H9 (cell line): ENCODE results near the gene FAIM2. TPM values are rescaled to one million over a fixed set of nuclear protein-coding genes. Genes with fewer than 3 reads are reported as not detected.

Source experiments
- DNase-seq: peaks from one replicate; pipeline ENCODE4 v3.0.0-alpha.2; 2017
- H2AFZ ChIP-seq: one replicate; pipeline ENCODE4 v1.6.1; 2013; ENCODE audit warnings: mild to moderate bottlenecking, low read length, control low read depth, moderate library complexity
- H2AK5ac ChIP-seq: 2 replicates; pipeline ENCODE4 v1.6.1; 2013; ENCODE audit warnings: low read length, control low read depth, mixed read lengths; ENCODE audit not compliant: insufficient read length
- H2BK120ac ChIP-seq: one replicate; pipeline ENCODE4 v1.6.1; 2013; ENCODE audit warnings: low read depth, mild to moderate bottlenecking, low read length, control low read depth, inconsistent platforms; ENCODE audit not compliant: poor library complexity, severe bottlenecking
- H2BK12ac ChIP-seq: 2 replicates; pipeline ENCODE4 v1.6.1; 2013; ENCODE audit warnings: low read length, control low read depth, mixed read lengths, low read depth; ENCODE audit not compliant: insufficient read length
- H2BK15ac ChIP-seq: 2 replicates; pipeline ENCODE4 v1.6.1; 2013; ENCODE audit warnings: low read depth, low read length, control low read depth
- H2BK20ac ChIP-seq: one replicate; pipeline ENCODE4 v1.6.1; 2013; ENCODE audit warnings: low read depth, mild to moderate bottlenecking, low read length, control low read depth, inconsistent platforms; ENCODE audit not compliant: poor library complexity, severe bottlenecking
- H2BK5ac ChIP-seq: 2 replicates; pipeline ENCODE4 v1.6.1; 2013; ENCODE audit warnings: low read length, control low read depth, mixed read lengths; ENCODE audit not compliant: insufficient read length
- H3K14ac ChIP-seq: 2 replicates; pipeline ENCODE4 v1.6.1; 2013; ENCODE audit warnings: low read length, control low read depth; ENCODE audit not compliant: insufficient read depth
- H3K18ac ChIP-seq: 2 replicates; pipeline ENCODE4 v1.6.1; 2013; ENCODE audit warnings: low read depth, mild to moderate bottlenecking, mixed read lengths, low read length, control low read depth; ENCODE audit not compliant: insufficient read length
- H3K23ac ChIP-seq: 2 replicates; pipeline ENCODE4 v1.6.1; 2013; ENCODE audit warnings: low read length, control low read depth, mixed read lengths, low read depth; ENCODE audit not compliant: insufficient read length
- H3K23me2 ChIP-seq: 2 replicates; pipeline ENCODE4 v1.6.1; 2013; ENCODE audit warnings: low read depth, mild to moderate bottlenecking, mixed read lengths, low read length, control low read depth; ENCODE audit not compliant: insufficient read length, poor library complexity, severe bottlenecking
- H3K27ac ChIP-seq: 2 replicates; pipeline ENCODE4 v1.5.1; 2013; ENCODE audit warnings: low read length, control low read depth, mixed read lengths, low read depth; ENCODE audit not compliant: insufficient read length
- H3K27me3 ChIP-seq: 2 replicates; pipeline ENCODE4 v1.6.1; 2013; ENCODE audit warnings: low read length, control low read depth, inconsistent platforms; ENCODE audit not compliant: insufficient read depth
- H3K4ac ChIP-seq: 2 replicates; pipeline ENCODE4 v1.6.1; 2013; ENCODE audit warnings: low read depth, mild to moderate bottlenecking, control low read depth, inconsistent platforms, low read length, moderate library complexity
- H3K4me1 ChIP-seq: 2 replicates; pipeline ENCODE4 v1.6.1; 2013; ENCODE audit warnings: low read length, control low read depth, inconsistent platforms; ENCODE audit not compliant: insufficient read depth
- H3K4me2 ChIP-seq: 2 replicates; pipeline ENCODE4 v1.6.1; 2013; ENCODE audit warnings: low read length, control low read depth, mixed read lengths; ENCODE audit not compliant: insufficient read length, insufficient read depth
- H3K56ac ChIP-seq: 2 replicates; pipeline ENCODE4 v1.6.1; 2013; ENCODE audit warnings: low read depth, mild to moderate bottlenecking, mixed read lengths, low read length, control low read depth; ENCODE audit not compliant: insufficient read length
- H3K79me1 ChIP-seq: 2 replicates; pipeline ENCODE4 v1.6.1; 2013; ENCODE audit warnings: low read depth, mild to moderate bottlenecking, moderate library complexity, low read length, control low read depth, inconsistent platforms; ENCODE audit not compliant: insufficient read depth, poor library complexity, severe bottlenecking
- H3K79me2 ChIP-seq: 2 replicates; pipeline ENCODE4 v1.6.1; 2013; ENCODE audit warnings: low read length, control low read depth, inconsistent platforms; ENCODE audit not compliant: insufficient read depth
- H3K9ac ChIP-seq: 2 replicates; pipeline ENCODE4 v1.6.1; 2013; ENCODE audit warnings: low read length, control low read depth, mixed read lengths; ENCODE audit not compliant: insufficient read length; ENCODE audit errors: extremely low read depth
- H3K9me3 ChIP-seq: one replicate; pipeline ENCODE4 v1.6.1; 2013; ENCODE audit warnings: low read depth, low read length, inconsistent platforms; ENCODE audit not compliant: control insufficient read depth
- H3T11ph ChIP-seq: one replicate; pipeline ENCODE4 v1.6.1; 2013; ENCODE audit warnings: mild to moderate bottlenecking, low read length, control low read depth, inconsistent platforms
- H4K20me1 ChIP-seq: one replicate; pipeline ENCODE4 v1.6.1; 2013; ENCODE audit not compliant: control insufficient read depth, insufficient read length, insufficient read depth
- H4K5ac ChIP-seq: 2 replicates; pipeline ENCODE4 v1.6.1; 2013; ENCODE audit warnings: low read depth, mild to moderate bottlenecking, mixed read lengths, low read length, control low read depth; ENCODE audit not compliant: insufficient read length
- H4K8ac ChIP-seq: replicated peaks from 2 replicates; pipeline ENCODE4 v1.6.1; 2013; ENCODE audit warnings: low read length, control low read depth, mixed read lengths, low read depth; ENCODE audit not compliant: insufficient read length
- H4K91ac ChIP-seq: 2 replicates; pipeline ENCODE4 v1.6.1; 2013; ENCODE audit warnings: low read depth, mild to moderate bottlenecking, moderate library complexity, mixed read lengths, low read length, control low read depth; ENCODE audit not compliant: insufficient read length
- H3K27ac Mint-ChIP-seq, 3 experiments: 2 replicates in 2 of 3; 3 replicates in 1 of 3; pipeline ENCODE4 v1.8.0; 2020 to 2021; ENCODE audit warnings: mixed read lengths in 3 of 3, mild to moderate bottlenecking in 1 of 3, moderate library complexity in 1 of 3
- H3K27me3 Mint-ChIP-seq: 2 replicates; pipeline ENCODE4 v1.8.0; 2021; ENCODE audit warnings: low read depth, mild to moderate bottlenecking, moderate library complexity, mixed read lengths
- H3K36me3 Mint-ChIP-seq, 3 experiments: 2 replicates in 2 of 3; 3 replicates in 1 of 3; pipeline ENCODE4 v1.8.0; 2020 to 2021; ENCODE audit warnings: low read depth in 3 of 3, mixed read lengths in 3 of 3; ENCODE audit not compliant: insufficient read depth in 1 of 3
- H3K4me1 Mint-ChIP-seq, 2 experiments: 2 replicates each; pipeline ENCODE4 v1.8.0; 2020; ENCODE audit warnings: mixed read lengths in 2 of 2
- H3K4me3 Mint-ChIP-seq, 2 experiments: 2 replicates in 1 of 2; 3 replicates in 1 of 2; pipeline ENCODE4 v1.8.0; 2020 to 2021; ENCODE audit warnings: mild to moderate bottlenecking in 2 of 2, mixed read lengths in 2 of 2, moderate library complexity in 1 of 2
- H3K9me3 Mint-ChIP-seq, 2 experiments: 2 replicates in 1 of 2; 3 replicates in 1 of 2; pipeline ENCODE4 v1.8.0; 2020; ENCODE audit warnings: mild to moderate bottlenecking in 2 of 2, mixed read lengths in 2 of 2, moderate library complexity in 1 of 2
- WGBS: extraction: QIAGEN DNeasy Blood & Tissue Kit; methylation state at CpG from one replicate; pipeline ENCODE4 v1.1.7; 2013; ENCODE audit warnings: missing lambda C conversion rate, low lambda C conversion rate, mixed read lengths; ENCODE audit not compliant: insufficient read length; ENCODE audit errors: extremely low coverage; 5-methylcytosine and 5-hydroxymethylcytosine counted together
- total RNA-seq: library from RNA; stranded (reverse); gene quantifications from 2 replicates; pipeline ENCODE4 v1.2.1, GENCODE V29; 2021
- TF ChIP-seq, protein P1 (sequence below): fragments of 200-600 bp; sonication (generic); conservative IDR thresholded peaks from 3 replicates; pipeline ENCODE4 v1.8.0; 2021; ENCODE audit warnings: antibody characterized with exemption, mild to moderate bottlenecking

The FAIM2 gene
- total RNA-seq, 1 experiment from 2014 or later = 0.42 TPM

DNA sequence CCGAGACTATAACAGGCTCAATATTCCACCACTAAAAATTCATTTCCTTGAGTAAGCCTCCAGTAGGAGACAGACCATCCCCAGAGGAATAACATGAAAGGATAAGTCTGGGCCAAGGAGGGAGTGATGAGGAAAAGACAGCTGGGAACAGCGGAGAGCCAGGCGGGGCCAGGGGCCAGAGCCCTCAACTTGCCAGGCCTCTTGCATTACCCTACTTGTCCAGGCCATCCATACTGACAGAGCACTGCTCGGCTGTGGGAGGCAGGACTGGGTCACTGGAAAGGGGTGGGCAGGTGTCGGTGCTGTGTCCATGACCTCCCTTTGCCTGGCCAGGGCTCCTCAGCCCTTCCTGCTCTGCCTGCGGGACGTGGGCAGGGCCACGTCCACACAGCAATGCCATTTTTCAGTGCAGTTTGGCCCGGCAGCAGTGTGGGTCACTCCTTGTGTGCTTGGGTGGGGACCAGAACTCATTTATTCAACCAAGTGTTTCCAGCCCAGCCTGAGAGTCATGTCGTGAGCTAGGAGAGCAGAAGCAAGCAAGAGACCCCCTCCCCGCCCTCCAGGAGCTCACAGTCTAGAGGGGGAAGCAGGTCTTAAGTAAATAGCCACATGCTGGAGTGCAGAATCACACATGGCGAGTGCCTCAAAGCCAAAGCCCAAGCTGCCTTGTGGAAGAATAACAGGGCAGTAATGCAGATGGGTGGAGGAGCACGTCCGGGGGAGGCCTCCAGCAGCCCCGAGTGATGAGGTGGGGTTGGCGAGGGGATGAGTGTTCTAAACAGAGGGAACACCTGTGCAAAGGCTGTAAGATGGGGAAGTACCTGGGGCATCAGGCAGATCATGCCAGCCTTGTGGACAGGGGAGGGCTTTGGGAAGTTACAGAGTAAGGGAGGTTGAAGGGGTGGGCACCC lies 8.9 kb upstream of the FAIM2 start:
- H3K9me3 ChIP-seq = no peaks in the 10 kb centered on the region
- H3K27me3 Mint-ChIP-seq = peaks cover 23% of the 10 kb centered on the region
- H3K4me3 Mint-ChIP-seq = no peak overlapping the region; a peak in 1 of 5 replicates
- no peak overlapping the region for H4K5ac ChIP-seq
- TF ChIP-seq, protein P1, sequence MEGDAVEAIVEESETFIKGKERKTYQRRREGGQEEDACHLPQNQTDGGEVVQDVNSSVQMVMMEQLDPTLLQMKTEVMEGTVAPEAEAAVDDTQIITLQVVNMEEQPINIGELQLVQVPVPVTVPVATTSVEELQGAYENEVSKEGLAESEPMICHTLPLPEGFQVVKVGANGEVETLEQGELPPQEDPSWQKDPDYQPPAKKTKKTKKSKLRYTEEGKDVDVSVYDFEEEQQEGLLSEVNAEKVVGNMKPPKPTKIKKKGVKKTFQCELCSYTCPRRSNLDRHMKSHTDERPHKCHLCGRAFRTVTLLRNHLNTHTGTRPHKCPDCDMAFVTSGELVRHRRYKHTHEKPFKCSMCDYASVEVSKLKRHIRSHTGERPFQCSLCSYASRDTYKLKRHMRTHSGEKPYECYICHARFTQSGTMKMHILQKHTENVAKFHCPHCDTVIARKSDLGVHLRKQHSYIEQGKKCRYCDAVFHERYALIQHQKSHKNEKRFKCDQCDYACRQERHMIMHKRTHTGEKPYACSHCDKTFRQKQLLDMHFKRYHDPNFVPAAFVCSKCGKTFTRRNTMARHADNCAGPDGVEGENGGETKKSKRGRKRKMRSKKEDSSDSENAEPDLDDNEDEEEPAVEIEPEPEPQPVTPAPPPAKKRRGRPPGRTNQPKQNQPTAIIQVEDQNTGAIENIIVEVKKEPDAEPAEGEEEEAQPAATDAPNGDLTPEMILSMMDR = no peak
- H3K36me3 Mint-ChIP-seq = no peaks in the 10 kb centered on the region
- no peak overlapping the region for H2BK20ac ChIP-seq
- no peak overlapping the region for H2BK120ac ChIP-seq
- H2BK12ac ChIP-seq = no peak overlapping the region
- H3K23ac ChIP-seq = no peak overlapping the region
- no peaks in the 10 kb centered on the region for H3K79me2 ChIP-seq
- H2AFZ ChIP-seq = no peak overlapping the region
- no peak overlapping the region for H3K4ac ChIP-seq
- H3K56ac ChIP-seq = no peak overlapping the region
- no peak overlapping the region for H3K27ac ChIP-seq
- H3K4me1 ChIP-seq = peaks cover 11% of the 10 kb centered on the region
- no peaks in the 10 kb centered on the region for H3K27me3 ChIP-seq
- no peak overlapping the region for H3K14ac ChIP-seq
- H4K20me1 ChIP-seq = no peaks in the 10 kb centered on the region
- no peaks in the 10 kb centered on the region for H3K79me1 ChIP-seq
- no peak overlapping the region for H3K27ac Mint-ChIP-seq
- H3K9me3 Mint-ChIP-seq = no peaks in the 10 kb centered on the region; a peak in 1 of 5 replicates
- H3K9ac ChIP-seq = no peak overlapping the region
- H4K91ac ChIP-seq = no peak overlapping the region
- H3K18ac ChIP-seq = no peak overlapping the region
- no peak overlapping the region for H3K4me2 ChIP-seq
- H2AK5ac ChIP-seq = no peak overlapping the region
- no peak overlapping the region for H2BK15ac ChIP-seq
- no peak overlapping the region for H3T11ph ChIP-seq
- H3K23me2 ChIP-seq = no peaks in the 10 kb centered on the region
- WGBS = no CpG with 5 or more reads among the region's 16 CpGs
- H4K8ac ChIP-seq = no peak overlapping the region
- H3K4me1 Mint-ChIP-seq = peaks cover 43 to 47% of the 10 kb centered on the region in 2 experiments
- peak; percentile 33 for DNase-seq
- H2BK5ac ChIP-seq = no peak overlapping the region
